Loucy (cell line): ENCODE results near the gene RAPSN.

Experiments used
- CTCF ChIP-seq: fragments of 200-600 bp; sonication (generic); conservative IDR thresholded peaks from 2 replicates; pipeline ENCODE4 v1.5.1; 2014; ENCODE audit warnings: mild to moderate bottlenecking, antibody characterized with exemption, low read length
- EZH2phosphoT487 ChIP-seq: fragments of 200-600 bp; IDR thresholded peaks from 2 replicates; pipeline ENCODE4 v1.6.1; 2018; ENCODE audit warnings: antibody characterized with exemption, mild to moderate bottlenecking, moderate library complexity, borderline replicate concordance

- TF ChIP-seq CTCF (no peak), EZH2phosphoT487 (no peak)
Observed at GRCh38 chr11:47403571-47403970, 45.4 kb downstream of the RAPSN start.
